ENCODE measurements around the gene EDEM3. TPM values are rescaled to one million over a fixed set of nuclear protein-coding genes. Genes with fewer than 3 reads are reported as not detected.

The EDEM3 gene
- total RNA-seq, 1 experiment from 2014 or later, result 14.0 TPM

DNA sequence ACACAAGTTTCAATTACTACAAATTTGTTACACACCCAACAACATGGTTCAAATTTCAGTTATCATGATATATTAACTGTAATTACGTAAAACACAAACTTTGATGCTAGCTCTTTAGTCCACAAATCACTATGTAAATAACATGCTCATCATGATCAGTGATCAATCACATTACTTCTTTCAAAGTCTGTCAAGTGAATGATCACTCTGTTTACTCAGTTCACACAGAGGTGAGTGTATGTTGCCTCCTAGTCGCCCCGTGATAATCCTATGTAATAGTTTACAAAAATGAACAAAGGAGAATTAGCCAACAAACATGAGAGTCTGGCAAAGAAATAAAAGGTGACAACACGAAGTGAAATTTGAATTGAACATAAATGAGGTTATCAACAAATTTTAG lies 14.3 kb downstream of the EDEM3 start:
- Histone ChIP-seq H4K91ac (ENCODE audit: insufficient read length, low read depth, low read length) (no peak overlapping the region), H2BK120ac (ENCODE audit: low read depth, low read length, poor library complexity, severe bottlenecking) (no peak overlapping the region), H2AFZ (ENCODE audit: low read length) (no peak overlapping the region), H3K23me2 (ENCODE audit: insufficient read length, low read depth, low read length, poor library complexity, severe bottlenecking) (no peaks in the 10 kb centered on the region), H3K79me2 (ENCODE audit: insufficient read depth, low read length) (no peaks in the 10 kb centered on the region), H4K20me1 (ENCODE audit: control insufficient read depth, insufficient read depth, insufficient read length) (no peaks in the 10 kb centered on the region), H3K27me3 (ENCODE audit: insufficient read depth, low read length) (no peaks in the 10 kb centered on the region), H3K9me3 (ENCODE audit: control insufficient read depth, low read depth, low read length) (no peaks in the 10 kb centered on the region), H3K4me2 (ENCODE audit: insufficient read depth, insufficient read length, low read length) (no peak overlapping the region), H3K9ac (ENCODE audit: extremely low read depth, insufficient read length, low read length) (no peak overlapping the region), H3K27ac (ENCODE audit: insufficient read length, low read depth, low read length) (no peak overlapping the region), H2BK12ac (ENCODE audit: insufficient read length, low read depth, low read length) (no peak overlapping the region), H3K23ac (ENCODE audit: insufficient read length, low read depth, low read length) (no peak overlapping the region), H4K8ac (replicated peaks; ENCODE audit: insufficient read length, low read depth, low read length) (no peak overlapping the region), H2BK15ac (ENCODE audit: low read depth, low read length) (no peak overlapping the region), H4K5ac (ENCODE audit: insufficient read length, low read depth, low read length) (no peak overlapping the region), H3K4ac (ENCODE audit: low read depth, low read length) (no peak overlapping the region), H3K14ac (ENCODE audit: insufficient read depth, low read length) (no peak overlapping the region), H3K56ac (ENCODE audit: insufficient read length, low read depth, low read length) (no peak overlapping the region), H3T11ph (ENCODE audit: low read length) (no peak overlapping the region), H3K18ac (ENCODE audit: insufficient read length, low read depth, low read length) (no peak overlapping the region), H2BK5ac (ENCODE audit: insufficient read length, low read length) (no peak overlapping the region), H2BK20ac (ENCODE audit: low read depth, low read length, poor library complexity, severe bottlenecking) (no peak overlapping the region), H3K79me1 (ENCODE audit: insufficient read depth, low read depth, low read length, poor library complexity, severe bottlenecking) (no peaks in the 10 kb centered on the region), H2AK5ac (ENCODE audit: insufficient read length, low read length) (no peak overlapping the region), H3K4me1 (ENCODE audit: insufficient read depth, low read length) (no peaks in the 10 kb centered on the region)
- H3K27ac Mint-ChIP-seq, result no peak overlapping the region
- no peaks in the 10 kb centered on the region for H3K36me3 Mint-ChIP-seq (ENCODE audit: insufficient read depth in 1 of 3, low read depth in 3 of 3)
- no peaks in the 10 kb centered on the region for H3K9me3 Mint-ChIP-seq
- DNase-seq, result no peak
- TF ChIP-seq, protein P1, sequence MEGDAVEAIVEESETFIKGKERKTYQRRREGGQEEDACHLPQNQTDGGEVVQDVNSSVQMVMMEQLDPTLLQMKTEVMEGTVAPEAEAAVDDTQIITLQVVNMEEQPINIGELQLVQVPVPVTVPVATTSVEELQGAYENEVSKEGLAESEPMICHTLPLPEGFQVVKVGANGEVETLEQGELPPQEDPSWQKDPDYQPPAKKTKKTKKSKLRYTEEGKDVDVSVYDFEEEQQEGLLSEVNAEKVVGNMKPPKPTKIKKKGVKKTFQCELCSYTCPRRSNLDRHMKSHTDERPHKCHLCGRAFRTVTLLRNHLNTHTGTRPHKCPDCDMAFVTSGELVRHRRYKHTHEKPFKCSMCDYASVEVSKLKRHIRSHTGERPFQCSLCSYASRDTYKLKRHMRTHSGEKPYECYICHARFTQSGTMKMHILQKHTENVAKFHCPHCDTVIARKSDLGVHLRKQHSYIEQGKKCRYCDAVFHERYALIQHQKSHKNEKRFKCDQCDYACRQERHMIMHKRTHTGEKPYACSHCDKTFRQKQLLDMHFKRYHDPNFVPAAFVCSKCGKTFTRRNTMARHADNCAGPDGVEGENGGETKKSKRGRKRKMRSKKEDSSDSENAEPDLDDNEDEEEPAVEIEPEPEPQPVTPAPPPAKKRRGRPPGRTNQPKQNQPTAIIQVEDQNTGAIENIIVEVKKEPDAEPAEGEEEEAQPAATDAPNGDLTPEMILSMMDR (conservative IDR thresholded peaks at IDR 0.05), result no peak
- no CpG with 5 or more reads among the region's 4 CpGs for WGBS (ENCODE audit: extremely low coverage, insufficient read length, low lambda C conversion rate)
- H3K4me3 Mint-ChIP-seq, result no peak overlapping the region
- no peaks in the 10 kb centered on the region for H3K27me3 Mint-ChIP-seq (ENCODE audit: low read depth)
- no peaks in the 10 kb centered on the region for H3K4me1 Mint-ChIP-seq
